IMR-90 (cell line): ENCODE results near the gene MYL10.

ENCODE experiments used
- CHD1 ChIP-seq: IDR thresholded peaks from 2 replicates; pipeline ENCODE4 v1.6.1; 2012; ENCODE audit warnings: low read depth, low read length, improper control_type of control experiment
- CTCF ChIP-seq: conservative IDR thresholded peaks from 2 replicates; pipeline ENCODE4 v1.5.1; 2012; ENCODE audit warnings: mild to moderate bottlenecking, low read depth, low read length, improper control_type of control experiment
- MXI1 ChIP-seq: IDR thresholded peaks from 2 replicates; pipeline ENCODE4 v1.6.1; 2012; ENCODE audit warnings: low read depth, mild to moderate bottlenecking, low read length, moderate library complexity, borderline replicate concordance

DNA sequence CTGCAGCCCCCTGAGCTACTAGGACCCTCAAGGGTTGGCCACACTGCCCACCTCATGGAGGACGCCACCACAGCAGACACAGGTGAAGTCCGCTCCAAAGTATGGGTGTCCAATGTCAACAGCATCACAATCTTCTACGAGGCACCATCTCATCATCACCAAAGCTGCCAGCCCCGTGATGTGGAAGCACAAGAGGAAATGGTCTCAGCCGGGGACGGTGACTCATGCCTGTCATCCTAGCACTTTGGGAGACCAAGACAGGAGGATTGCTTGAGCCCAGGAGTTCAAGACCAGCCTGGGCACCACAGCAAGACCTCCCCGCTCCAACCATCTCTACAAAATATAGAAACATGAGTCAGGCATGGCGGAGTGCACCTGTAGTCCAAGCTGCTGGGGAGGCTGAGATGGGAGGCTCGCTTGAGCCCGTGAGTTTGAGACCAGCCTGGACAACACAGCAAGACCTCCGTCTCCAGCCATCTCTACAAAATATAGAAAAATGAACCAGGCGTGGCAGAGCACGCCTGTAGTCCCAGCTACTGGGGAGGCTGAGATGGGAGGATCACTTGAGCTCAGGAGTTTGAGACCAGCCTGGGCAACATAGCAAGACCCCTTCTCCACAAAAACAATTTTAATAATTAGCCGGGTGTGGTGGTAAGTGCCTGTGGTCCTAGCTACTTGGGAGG lies 48.8 kb upstream of the MYL10 start:
- TF ChIP-seq CTCF (no peak), MXI1 (no peak), CHD1 (no peak)
